A549 (cell line): ENCODE data around the gene DPEP3. TPM values are rescaled to one million over a fixed set of nuclear protein-coding genes. Genes with fewer than 3 reads are reported as not detected.

ENCODE experiments used
- ATAC-seq, 2 experiments: fragments of 200-7000 bp in 1 of 2; fragments of >200 bp in 1 of 2; cut with Nextera tagmentation in 1 of 2; cut with Tn5 transposase in 1 of 2; 3 replicates each; pipeline versions ENCODE4 v1.8.0 to v1.9.1; 2018 to 2020; ENCODE audit warnings: mild to moderate bottlenecking in 1 of 2, moderate library complexity in 1 of 2
- CTCF ChIA-PET: fragments of 300-600 bp; sonication (Branson Sonifier 250); formaldehyde crosslinking; extraction: SDS; loops from one replicate; lab custom pipeline; 2021; ENCODE audit warnings: antibody characterized with exemption, inconsistent platforms; lab: Yijun Ruan, JAX
- POLR2A ChIA-PET: fragments of 350-600 bp; formaldehyde crosslinking; extraction: SDS; loops from one replicate; lab custom pipeline; 2021; ENCODE audit warnings: antibody characterized with exemption, inconsistent platforms; lab: Yijun Ruan, JAX
- DNase-seq, 2 experiments: peaks; one replicate each; pipeline versions ENCODE4 v3.0.0 to v3.0.0-alpha.2; 2011 to 2016; ENCODE audit warnings: low read depth in 1 of 2, low spot score in 1 of 2
- FAIRE-seq: peaks from 2 replicates; lab custom pipeline; 2011; peaks lifted over from hg19 to GRCh38; lab: Jason Lieb, UNC
- H3K27ac ChIP-seq, 2 experiments: fragments of >200 bp; sonication (Bioruptor Twin); formaldehyde crosslinking; 3 replicates each; pipeline ENCODE4 v1.5.1; 2016 to 2017
- H3K4me1 ChIP-seq: fragments of >200 bp; sonication (Bioruptor Twin); formaldehyde crosslinking; 3 replicates; pipeline ENCODE4 v1.6.1; 2016
- H3K4me2 ChIP-seq: fragments of >200 bp; sonication (Bioruptor Twin); formaldehyde crosslinking; 3 replicates; pipeline ENCODE4 v1.6.1; 2016
- H3K4me3 ChIP-seq: fragments of >200 bp; sonication (Bioruptor Twin); formaldehyde crosslinking; 3 replicates; pipeline ENCODE4 v1.5.1; 2016
- H3K9me3 ChIP-seq: fragments of >200 bp; sonication (Bioruptor Twin); formaldehyde crosslinking; 3 replicates; pipeline ENCODE4 v1.6.1; 2016
- BHLHE40 ChIP-seq: IDR thresholded peaks from 2 replicates; pipeline ENCODE4 v1.6.1; 2012; ENCODE audit warnings: low read depth, low read length, inconsistent platforms
- CEBPB ChIP-seq, 2 experiments: fragments of >200 bp in 1 of 2; sonication (Bioruptor Twin) in 1 of 2; formaldehyde crosslinking in 1 of 2; IDR thresholded peaks; 2 replicates each; pipeline ENCODE4 v1.6.1; 2012 to 2016
- CHD2 ChIP-seq: fragments of 150-350 bp; IDR thresholded peaks from 2 replicates; pipeline ENCODE4 v1.6.1; 2014; ENCODE audit warnings: low read length; ENCODE audit not compliant: partially characterized antibody
- EP300 ChIP-seq, 2 experiments: fragments of >200 bp; sonication (Bioruptor Twin); formaldehyde crosslinking; IDR thresholded peaks; 2 replicates in 1 of 2; 3 replicates in 1 of 2; pipeline ENCODE4 v1.6.1; 2016 to 2017
- FOXS1 ChIP-seq: fragments of 250-450 bp; sonication (Bioruptor Pico); IDR thresholded peaks from 2 replicates; pipeline ENCODE4 v1.5.0; 2020; ENCODE audit warnings: mild to moderate bottlenecking, moderate library complexity
- GATA3 ChIP-seq: IDR thresholded peaks from 2 replicates; pipeline ENCODE4 v1.6.1; 2012; ENCODE audit warnings: borderline replicate concordance
- HDAC2 ChIP-seq: fragments of 200-600 bp; sonication (generic); IDR thresholded peaks from 2 replicates; pipeline ENCODE4 v1.6.1; 2016
- HOXA7 ChIP-seq: fragments of 250-450 bp; sonication (Bioruptor Pico); IDR thresholded peaks from 2 replicates; pipeline ENCODE4 v1.5.0; 2020; ENCODE audit warnings: mild to moderate bottlenecking, moderate library complexity
- MAZ ChIP-seq: fragments of 150-350 bp; IDR thresholded peaks from 2 replicates; pipeline ENCODE4 v1.6.1; 2014; ENCODE audit warnings: antibody characterized with exemption, low read depth, low read length, borderline replicate concordance
- POLR2AphosphoS2 ChIP-seq: conservative IDR thresholded peaks from 2 replicates; pipeline ENCODE4 v1.6.1; 2012; ENCODE audit warnings: low read length, improper control_type of control experiment, inconsistent platforms
- RCOR1 ChIP-seq: fragments of 150-350 bp; IDR thresholded peaks from 2 replicates; pipeline ENCODE4 v1.6.1; 2014; ENCODE audit warnings: antibody characterized with exemption, low read length, low read depth
- RFX5 ChIP-seq: fragments of 450-650 bp; IDR thresholded peaks from 2 replicates; pipeline ENCODE4 v1.7.1; 2014; ENCODE audit warnings: antibody characterized with exemption, mild to moderate bottlenecking, moderate library complexity
- TFCP2L1 ChIP-seq: fragments of 250-450 bp; sonication (Bioruptor Pico); IDR thresholded peaks from 2 replicates; pipeline ENCODE4 v1.5.0; 2021; ENCODE audit warnings: mild to moderate bottlenecking
- WGBS: methylation state at CpG from one replicate; pipeline ENCODE4 v1.1.6; 2017; ENCODE audit errors: missing lambda C conversion rate; 5-methylcytosine and 5-hydroxymethylcytosine counted together
- polyA plus RNA-seq, 4 experiments: library from polyadenylated mRNA; depleted of rRNA in 3 of 4; stranded (reverse); fragments of >200 nt; fragmentation: RNase III in 1 of 4; extraction: RNeasy Plus Mini Kit Qiagen cat#74134 plus additional on column Dnase treatment in 1 of 4; gene quantifications; 2 replicates in 3 of 4; 3 replicates in 1 of 4; pipeline ENCODE4 v1.2.3, GENCODE V29; 2011 to 2017
- TF ChIP-seq, protein P1 (sequence below): fragments of 250-450 bp; sonication (Bioruptor Pico); IDR thresholded peaks from 2 replicates; pipeline ENCODE4 v1.5.0; 2021; ENCODE audit warnings: mild to moderate bottlenecking, moderate library complexity, borderline replicate concordance
- TF ChIP-seq, protein P2 (sequence below): IDR thresholded peaks from 2 replicates; pipeline ENCODE4 v1.6.1; 2012
- TF ChIP-seq, protein P3 (sequence below): IDR thresholded peaks from 2 replicates; pipeline ENCODE4 v1.6.1; 2012; ENCODE audit warnings: low read depth, borderline replicate concordance
- TF ChIP-seq, protein P4 (sequence below): IDR thresholded peaks from 2 replicates; pipeline ENCODE4 v1.6.1; 2012
- TF ChIP-seq, protein P5 (sequence below): fragments of 450-650 bp; IDR thresholded peaks from 2 replicates; pipeline ENCODE4 v1.6.1; 2014; ENCODE audit warnings: antibody characterized with exemption

DPEP3 gene
- polyA plus RNA-seq, 2 of the 4 experiments (the other 2 are of a cell fraction), result not detected

DNA sequence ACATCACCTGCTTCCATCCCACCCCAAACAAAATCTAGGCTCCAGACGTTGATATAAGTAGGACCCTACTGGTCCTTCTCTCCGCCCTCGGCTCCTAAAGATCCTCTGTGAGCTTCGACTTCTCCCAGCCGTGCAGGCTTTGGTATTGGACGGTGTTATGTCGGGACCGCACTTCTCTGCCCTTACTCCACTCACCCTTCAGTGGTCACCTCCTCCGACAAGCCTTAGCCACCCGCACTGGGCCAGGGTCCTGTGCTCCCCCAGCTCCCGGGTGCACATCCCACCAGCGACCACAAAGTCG lies 45.2 kb downstream of the DPEP3 start:
- peak overlapping the region; percentile 89 for H3K4me2 ChIP-seq
- ChIA-PET POLR2A (interaction anchor here (1.0 to 1.5 kb wide), 7 partner anchors 10 to 129 kb away, joined by 3 to 9 read pairs (median 4); partner anchors contain the start of genes DDX28, DUS2, RANBP10 and TSNAXIP1), CTCF (interaction anchor here (1.0 to 22.2 kb wide), 10 partner anchors 9 to 414 kb away, joined by 3 to 370 read pairs (median 10); partner anchors contain the start of genes EDC4 and NRN1L)
- no peak for DNase-seq
- WGBS, result 20% methylated on average over 13 of the region's 13 CpGs
- H3K4me1 ChIP-seq, result peaks cover 16% of the 10 kb centered on the region; the same call in 2 of the 3 replicates
- H3K27ac ChIP-seq, result peak overlapping the region; percentile 88 to 96
- peak overlapping the region; percentile 76 for H3K4me3 ChIP-seq
- peak in 1 of 2 experiments; percentile 1; a peak in 3 of 6 replicates for ATAC-seq
- FAIRE-seq, result no peak
- no peaks in the 10 kb centered on the region for H3K9me3 ChIP-seq
- no peak for TF ChIP-seq FOXS1 (CRISPR knock-in tag)
- TF ChIP-seq, protein P1, sequence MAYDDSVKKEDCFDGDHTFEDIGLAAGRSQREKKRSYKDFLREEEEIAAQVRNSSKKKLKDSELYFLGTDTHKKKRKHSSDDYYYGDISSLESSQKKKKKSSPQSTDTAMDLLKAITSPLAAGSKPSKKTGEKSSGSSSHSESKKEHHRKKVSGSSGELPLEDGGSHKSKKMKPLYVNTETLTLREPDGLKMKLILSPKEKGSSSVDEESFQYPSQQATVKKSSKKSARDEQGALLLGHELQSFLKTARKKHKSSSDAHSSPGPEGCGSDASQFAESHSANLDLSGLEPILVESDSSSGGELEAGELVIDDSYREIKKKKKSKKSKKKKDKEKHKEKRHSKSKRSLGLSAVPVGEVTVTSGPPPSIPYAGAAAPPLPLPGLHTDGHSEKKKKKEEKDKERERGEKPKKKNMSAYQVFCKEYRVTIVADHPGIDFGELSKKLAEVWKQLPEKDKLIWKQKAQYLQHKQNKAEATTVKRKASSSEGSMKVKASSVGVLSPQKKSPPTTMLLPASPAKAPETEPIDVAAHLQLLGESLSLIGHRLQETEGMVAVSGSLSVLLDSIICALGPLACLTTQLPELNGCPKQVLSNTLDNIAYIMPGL (CRISPR knock-in tag), result no peak
- TF ChIP-seq GATA3, result no peak
- TF ChIP-seq CHD2, result no peak
- TF ChIP-seq POLR2AphosphoS2, result no peak
- TF ChIP-seq RCOR1, result no peak

DNA sequence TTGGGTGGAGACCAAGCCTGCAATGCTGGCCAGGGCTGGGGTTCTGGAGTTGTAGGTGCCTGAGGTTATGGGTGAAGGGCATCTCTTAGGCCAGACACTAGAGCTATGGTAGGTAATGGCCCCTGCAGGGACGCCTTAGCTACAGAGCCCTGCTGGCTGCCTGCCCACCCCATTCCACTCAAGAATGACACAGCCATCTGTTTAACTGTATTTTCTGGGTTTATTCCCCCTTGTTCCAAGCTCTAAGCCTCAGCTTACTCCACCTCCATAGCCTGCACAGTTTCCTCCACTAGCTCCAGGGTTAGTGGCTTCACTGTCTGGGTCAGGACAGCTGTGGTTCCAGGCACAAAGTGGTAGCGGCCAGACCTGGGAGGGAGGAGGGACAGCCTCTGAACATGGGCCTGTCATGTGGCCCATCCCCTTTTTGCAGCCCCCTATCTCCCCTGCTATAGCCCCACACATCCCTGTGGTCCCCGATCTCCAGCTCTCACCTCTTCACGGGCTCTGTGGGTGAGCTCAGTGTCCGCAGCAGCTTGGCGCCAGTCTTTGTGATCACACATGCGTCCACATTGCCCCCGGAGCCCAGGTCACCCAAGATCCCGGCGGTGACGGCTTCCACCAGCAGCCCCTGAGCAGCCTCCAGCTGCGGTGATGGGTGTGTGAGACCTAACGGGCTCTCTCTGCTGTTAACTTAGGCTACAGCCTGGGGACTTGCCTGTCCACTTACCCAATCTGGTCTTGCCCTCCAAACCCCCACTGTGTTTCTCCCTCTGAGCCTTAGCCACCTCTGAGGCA lies 45.8 kb downstream of the DPEP3 start:
- peak overlapping the region; percentile 89 for H3K4me2 ChIP-seq
- no peaks in the 10 kb centered on the region for H3K9me3 ChIP-seq
- ChIA-PET POLR2A (no interaction called here), CTCF (interaction anchor here (0.7 to 22.2 kb wide), 8 partner anchors 9 to 414 kb away, joined by 3 to 370 read pairs (median 15); partner anchors contain the start of genes EDC4 and NRN1L)
- peak overlapping the region; percentile 88 to 96 for H3K27ac ChIP-seq
- TF ChIP-seq, protein P2, sequence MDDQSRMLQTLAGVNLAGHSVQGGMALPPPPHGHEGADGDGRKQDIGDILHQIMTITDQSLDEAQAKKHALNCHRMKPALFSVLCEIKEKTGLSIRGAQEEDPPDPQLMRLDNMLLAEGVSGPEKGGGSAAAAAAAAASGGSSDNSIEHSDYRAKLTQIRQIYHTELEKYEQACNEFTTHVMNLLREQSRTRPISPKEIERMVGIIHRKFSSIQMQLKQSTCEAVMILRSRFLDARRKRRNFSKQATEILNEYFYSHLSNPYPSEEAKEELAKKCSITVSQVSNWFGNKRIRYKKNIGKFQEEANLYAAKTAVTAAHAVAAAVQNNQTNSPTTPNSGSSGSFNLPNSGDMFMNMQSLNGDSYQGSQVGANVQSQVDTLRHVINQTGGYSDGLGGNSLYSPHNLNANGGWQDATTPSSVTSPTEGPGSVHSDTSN, result no peak
- DNase-seq, result no peak
- no peak for FAIRE-seq
- ATAC-seq, result no peak
- H3K4me3 ChIP-seq, result peak overlapping the region; percentile 76
- peaks cover 16% of the 10 kb centered on the region; the same call in 2 of the 3 replicates for H3K4me1 ChIP-seq
- 93% methylated on average over 13 of the region's 13 CpGs for WGBS

DNA sequence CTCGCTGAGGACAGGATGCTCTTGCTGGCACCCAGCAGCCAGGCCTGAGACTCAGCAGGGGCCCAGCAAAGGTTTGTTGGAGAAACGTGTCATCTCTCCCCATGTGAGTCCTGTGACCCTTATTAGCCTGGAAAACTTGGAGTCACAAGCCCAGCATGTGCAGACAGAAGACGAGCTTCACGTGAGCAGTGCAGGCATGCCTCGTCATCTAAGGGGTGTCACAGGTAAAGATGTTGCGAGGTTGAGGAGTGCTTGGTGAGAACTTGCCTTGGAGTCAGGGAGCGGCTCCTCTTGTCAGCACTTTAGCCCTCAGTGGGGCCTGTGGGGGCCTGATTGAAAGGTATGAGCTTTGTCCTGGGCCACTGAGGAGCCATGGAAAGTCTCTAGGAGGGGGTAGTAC lies 46.5 kb downstream of the DPEP3 start:
- Histone ChIP-seq H3K4me2 (no peak overlapping the region), H3K9me3 (no peaks in the 10 kb centered on the region), H3K27ac (no peak overlapping the region), H3K4me3 (no peak overlapping the region), H3K4me1 (peaks cover 16% of the 10 kb centered on the region; the same call in 2 of the 3 replicates)
- ChIA-PET POLR2A (no interaction called here), CTCF (interaction anchor here (0.6 to 22.2 kb wide), 11 partner anchors 8 to 413 kb away, joined by 3 to 370 read pairs (median 8); partner anchors contain the start of genes EDC4 and NRN1L)
- TF ChIP-seq, protein P3, sequence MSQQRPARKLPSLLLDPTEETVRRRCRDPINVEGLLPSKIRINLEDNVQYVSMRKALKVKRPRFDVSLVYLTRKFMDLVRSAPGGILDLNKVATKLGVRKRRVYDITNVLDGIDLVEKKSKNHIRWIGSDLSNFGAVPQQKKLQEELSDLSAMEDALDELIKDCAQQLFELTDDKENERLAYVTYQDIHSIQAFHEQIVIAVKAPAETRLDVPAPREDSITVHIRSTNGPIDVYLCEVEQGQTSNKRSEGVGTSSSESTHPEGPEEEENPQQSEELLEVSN, result no peak
- TF ChIP-seq HOXA7, result no peak
- no peak for TF ChIP-seq TFCP2L1 (CRISPR knock-in tag)
- TF ChIP-seq HDAC2, result no peak
- no peak for FAIRE-seq
- DNase-seq, result no peak
- WGBS, result 81% methylated on average over 7 of the region's 7 CpGs
- no peak for ATAC-seq

DNA sequence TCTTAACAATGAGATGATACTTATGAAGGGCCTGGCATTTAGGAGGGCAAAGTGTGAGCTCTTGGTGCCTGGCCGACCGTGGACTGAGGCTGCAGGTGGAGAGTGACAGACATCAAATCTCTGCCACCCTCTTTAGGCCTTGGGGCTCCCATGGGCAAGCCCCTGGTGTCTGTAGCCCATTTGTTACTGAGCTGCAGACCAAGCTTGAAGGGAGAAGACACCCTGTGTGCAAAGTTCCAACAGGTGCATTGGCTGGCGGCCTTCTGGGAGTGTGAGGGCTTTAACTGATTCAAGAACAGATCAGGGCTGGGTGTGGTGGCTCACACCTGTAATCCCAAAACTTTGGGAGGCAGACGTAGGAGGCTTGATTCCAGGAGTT lies 47.8 kb downstream of the DPEP3 start:
- Histone ChIP-seq H3K4me3 (no peak overlapping the region), H3K27ac (no peak overlapping the region), H3K9me3 (no peaks in the 10 kb centered on the region), H3K4me2 (no peak overlapping the region), H3K4me1 (peaks cover 16% of the 10 kb centered on the region; the same call in 2 of the 3 replicates)
- no peak for ATAC-seq
- no peak for FAIRE-seq
- no peak for TF ChIP-seq HOXA7
- no peak for TF ChIP-seq EP300 (IDR thresholded peaks at IDR 0.05)
- TF ChIP-seq CEBPB (IDR thresholded peaks at IDR 0.05), result no peak
- no peak for TF ChIP-seq MAZ
- no peak for TF ChIP-seq RFX5
- no peak for TF ChIP-seq CHD2
- TF ChIP-seq, protein P4, sequence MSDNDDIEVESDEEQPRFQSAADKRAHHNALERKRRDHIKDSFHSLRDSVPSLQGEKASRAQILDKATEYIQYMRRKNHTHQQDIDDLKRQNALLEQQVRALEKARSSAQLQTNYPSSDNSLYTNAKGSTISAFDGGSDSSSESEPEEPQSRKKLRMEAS, result no peak
- TF ChIP-seq, protein P5, sequence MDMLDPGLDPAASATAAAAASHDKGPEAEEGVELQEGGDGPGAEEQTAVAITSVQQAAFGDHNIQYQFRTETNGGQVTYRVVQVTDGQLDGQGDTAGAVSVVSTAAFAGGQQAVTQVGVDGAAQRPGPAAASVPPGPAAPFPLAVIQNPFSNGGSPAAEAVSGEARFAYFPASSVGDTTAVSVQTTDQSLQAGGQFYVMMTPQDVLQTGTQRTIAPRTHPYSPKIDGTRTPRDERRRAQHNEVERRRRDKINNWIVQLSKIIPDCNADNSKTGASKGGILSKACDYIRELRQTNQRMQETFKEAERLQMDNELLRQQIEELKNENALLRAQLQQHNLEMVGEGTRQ, result no peak
- no peak for TF ChIP-seq BHLHE40
- TF ChIP-seq TFCP2L1 (CRISPR knock-in tag), result no peak
- no peak for DNase-seq
- 81% methylated on average over 4 of the region's 4 CpGs for WGBS
- CTCF ChIA-PET, result interaction anchor here (0.6 to 22.2 kb wide), 10 partner anchors 10 to 439 kb away, joined by 3 to 370 read pairs (median 6); partner anchors contain the start of genes EDC4 and NRN1L
- POLR2A ChIA-PET, result no interaction called here
